Activated CD8-positive, alpha-beta T cell treated with anti-CD3 and anti-CD28 coated beads for 36 hours (primary cell): ENCODE results near the gene RAB40B. TPM values are rescaled to one million over a fixed set of nuclear protein-coding genes. Genes with fewer than 3 reads are reported as not detected.

Source experiments
- ATAC-seq: fragments of 200-7000 bp; cut with Tn5 transposase; one replicate; pipeline ENCODE4 v1.10.0; 2021; ENCODE audit warnings: mild to moderate bottlenecking, moderate library complexity
- CTCF ChIA-PET: fragments of 350-600 bp; sonication (Branson Sonifier 250); formaldehyde crosslinking; loops from one replicate; lab custom pipeline; 2021; ENCODE audit warnings: antibody characterized with exemption; lab: Charles Lee
- POLR2A ChIA-PET: fragments of 350-600 bp; sonication (Branson Sonifier 250); formaldehyde crosslinking; loops from one replicate; lab custom pipeline; 2021; ENCODE audit warnings: antibody characterized with exemption; lab: Charles Lee
- DNase-seq: peaks from one replicate; pipeline ENCODE4 v3.0.0-alpha.2; 2020
- H3K27ac Mint-ChIP-seq: one replicate; pipeline ENCODE4 v1.8.0; 2021; ENCODE audit warnings: mild to moderate bottlenecking, mixed read lengths
- H3K27me3 Mint-ChIP-seq: one replicate; pipeline ENCODE4 v1.8.0; 2021; ENCODE audit warnings: mixed read lengths
- H3K36me3 Mint-ChIP-seq: one replicate; pipeline ENCODE4 v1.8.0; 2021; ENCODE audit warnings: low read depth, mixed read lengths
- H3K4me1 Mint-ChIP-seq: one replicate; pipeline ENCODE4 v1.8.0; 2021; ENCODE audit warnings: low read depth, mixed read lengths
- H3K4me3 Mint-ChIP-seq: one replicate; pipeline ENCODE4 v1.8.0; 2021; ENCODE audit warnings: mild to moderate bottlenecking, moderate library complexity, mixed read lengths
- H3K9me3 Mint-ChIP-seq: one replicate; pipeline ENCODE4 v1.8.0; 2021; ENCODE audit warnings: mixed read lengths
- CTCF ChIP-seq: fragments of 200-600 bp; IDR thresholded peaks from one replicate; pipeline ENCODE4 v1.8.0; 2022; ENCODE audit warnings: antibody characterized with exemption, mild to moderate bottlenecking
- intact Hi-C: fragments of 100-400 bp; cut with micrococcal nuclease; formaldehyde crosslinking; loops from one replicate; pipeline ENCODE4 v1.10.0; 2022
- total RNA-seq, 2 experiments: library from RNA; stranded (reverse); gene quantifications; one replicate each; pipeline ENCODE4 v1.2.3, GENCODE V29; 2021

Gene RAB40B
- total RNA-seq, 2 experiments from 2014 or later: 1.6 to 3.4 TPM

- Mint-ChIP-seq H3K36me3 (peaks cover 20% of the 10 kb centered on the region), H3K4me1 (peaks cover 2% of the 10 kb centered on the region), H3K4me3 (no peak overlapping the region), H3K27ac (no peak overlapping the region), H3K27me3 (no peaks in the 10 kb centered on the region), H3K9me3 (peaks cover 6% of the 10 kb centered on the region)
- DNase-seq (no peak), ATAC-seq (no peak)
- no peak for TF ChIP-seq CTCF
- intact Hi-C loops: no loop called here
- ChIA-PET CTCF (no interaction called here), POLR2A (interaction anchor here (1.7 kb wide), 1 partner anchor 15 kb away, joined by 5 read pairs; no protein-coding TSS in a partner anchor)
These were observed 33.7 kb upstream of the RAB40B start for GRCh38 chr17:82732118-82732743.

- TF ChIP-seq CTCF: no peak
- intact Hi-C loops: no loop called here
- peaks cover 6% of the 10 kb centered on the region for H3K9me3 Mint-ChIP-seq
- no peak overlapping the region for H3K27ac Mint-ChIP-seq
- H3K4me1 Mint-ChIP-seq: peaks cover 2% of the 10 kb centered on the region
- no peak for ATAC-seq
- H3K27me3 Mint-ChIP-seq: no peaks in the 10 kb centered on the region
- no peak overlapping the region for H3K4me3 Mint-ChIP-seq
- POLR2A ChIA-PET: interaction anchor here (1.0 kb wide), 1 partner anchor 13 kb away, joined by 5 read pairs; the partner anchor contains the start of gene FN3KRP
- DNase-seq: no peak
- CTCF ChIA-PET: no interaction called here
- H3K36me3 Mint-ChIP-seq: peaks cover 25% of the 10 kb centered on the region
These were observed 31.2 kb upstream of the RAB40B start for GRCh38 chr17:82729479-82730260.

GRCh38 chr17:82726427-82726826, 27.9 kb upstream of the RAB40B start:
- no peak for TF ChIP-seq CTCF
- ChIA-PET CTCF (interaction anchor here (1.3 to 1.8 kb wide), 2 partner anchors 10 to 58 kb away, joined by 3 to 4 read pairs; partner anchors contain the start of gene FN3KRP), POLR2A (interaction anchor here (1.1 kb wide), 1 partner anchor 29 kb away, joined by 4 read pairs; no protein-coding TSS in a partner anchor)
- DNase-seq (no peak), ATAC-seq (no peak)
- no peak overlapping the region for H3K27ac Mint-ChIP-seq
- H3K9me3 Mint-ChIP-seq: no peaks in the 10 kb centered on the region
- H3K27me3 Mint-ChIP-seq: no peaks in the 10 kb centered on the region
- H3K36me3 Mint-ChIP-seq: peaks cover 22% of the 10 kb centered on the region
- H3K4me1 Mint-ChIP-seq: no peaks in the 10 kb centered on the region
- intact Hi-C loops: no loop called here
- H3K4me3 Mint-ChIP-seq: no peak overlapping the region

GRCh38 chr17:82723169-82723807, 24.8 kb upstream of the RAB40B start:
- DNase-seq: no peak
- ChIA-PET POLR2A (no interaction called here), CTCF (interaction anchor here (1.2 kb wide), 1 partner anchor 10 kb away, joined by 3 read pairs; no protein-coding TSS in a partner anchor)
- no peak for TF ChIP-seq CTCF
- ATAC-seq: no peak
- H3K27ac Mint-ChIP-seq: no peak overlapping the region
- no peaks in the 10 kb centered on the region for H3K9me3 Mint-ChIP-seq
- no peak overlapping the region for H3K4me3 Mint-ChIP-seq
- peaks cover 25% of the 10 kb centered on the region for H3K36me3 Mint-ChIP-seq
- intact Hi-C loops: no loop called here
- peaks cover 3% of the 10 kb centered on the region for H3K4me1 Mint-ChIP-seq
- H3K27me3 Mint-ChIP-seq: no peaks in the 10 kb centered on the region
